ENCODE measurements around the gene C17orf107.

DNA sequence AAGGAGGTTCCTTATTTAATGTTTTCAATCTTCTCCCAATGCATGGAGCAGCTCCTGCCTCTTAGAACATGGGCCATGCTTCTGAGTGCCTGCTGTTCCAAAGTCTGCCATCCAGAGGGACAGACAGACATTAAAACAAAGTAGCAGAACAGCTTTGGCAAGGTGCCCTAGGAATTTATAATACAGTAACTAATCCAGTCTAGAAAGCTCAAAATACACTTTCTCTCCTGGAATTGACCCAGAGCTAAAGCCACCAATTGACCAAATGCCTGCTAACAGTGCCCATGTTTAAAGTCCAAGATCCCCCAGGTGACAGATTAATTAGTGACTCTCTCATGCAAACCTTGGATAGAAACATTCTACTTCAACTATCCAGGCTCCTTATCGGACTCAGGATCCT is 14.7 kb downstream of the C17orf107 start:
- TF ChIP-seq CTCF (IDR thresholded peaks at IDR 0.05), result no peak
- TF ChIP-seq EZH2 (IDR thresholded peaks at IDR 0.05; ENCODE audit: borderline replicate concordance, insufficient read depth, low read depth, low read length, poor library complexity, severe bottlenecking), result no peak
